GM13976 (cell line): ENCODE data around the gene KDM1B.

Experiments used
- DNase-seq: peaks from one replicate; pipeline ENCODE4 v3.0.0; 2012; ENCODE audit warnings: low spot score
- in situ Hi-C: fragments of 300-500 bp; cut with MboI; formaldehyde crosslinking; loops from one replicate; pipeline ENCODE4 v1.12.0; 2022; ENCODE audit warnings: low sequenced_read_pairs, mixed read lengths, inconsistent platforms; ENCODE audit not compliant: unreplicated experiment
- TF ChIP-seq, protein P1 (sequence below): IDR thresholded peaks from 2 replicates; pipeline ENCODE4 v1.5.1; 2012; ENCODE audit warnings: borderline replicate concordance, mild to moderate bottlenecking; ENCODE audit not compliant: insufficient read depth; ENCODE audit errors: extremely low read depth, missing control alignments, control extremely low read depth

KDM1B gene

DNA sequence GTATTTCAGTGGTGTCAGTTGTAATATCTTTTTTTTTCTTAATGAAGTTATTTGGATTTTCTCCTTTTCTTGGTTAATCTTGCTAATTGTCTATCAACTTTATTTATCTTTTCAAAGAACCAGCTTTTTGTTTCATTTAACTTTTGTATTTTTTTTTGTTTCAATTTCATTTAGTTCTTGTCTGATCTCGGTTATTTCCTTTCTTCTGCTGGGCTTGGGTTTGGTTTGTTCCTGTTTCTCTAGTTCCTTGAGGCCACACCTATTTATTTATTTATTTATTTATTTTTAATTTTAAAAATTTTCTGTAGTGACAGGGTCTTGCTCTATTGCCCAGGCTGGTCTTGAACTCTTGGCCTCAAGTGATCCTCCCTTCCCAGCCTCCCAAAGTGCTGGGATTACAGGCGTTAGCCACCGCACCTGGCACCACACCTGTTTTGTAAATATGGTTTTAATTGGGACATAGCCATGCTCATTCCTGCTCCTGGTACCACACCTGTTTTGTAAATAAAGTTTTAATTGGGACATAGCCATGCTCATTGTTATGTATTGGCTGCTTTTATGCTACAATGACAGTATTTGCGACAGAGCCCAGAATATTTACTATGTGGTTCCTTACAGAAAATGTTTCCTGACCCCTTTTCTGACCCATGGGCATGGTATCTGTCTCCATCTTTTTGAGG lies 22.2 kb downstream of the KDM1B start:
- TF ChIP-seq, protein P1, sequence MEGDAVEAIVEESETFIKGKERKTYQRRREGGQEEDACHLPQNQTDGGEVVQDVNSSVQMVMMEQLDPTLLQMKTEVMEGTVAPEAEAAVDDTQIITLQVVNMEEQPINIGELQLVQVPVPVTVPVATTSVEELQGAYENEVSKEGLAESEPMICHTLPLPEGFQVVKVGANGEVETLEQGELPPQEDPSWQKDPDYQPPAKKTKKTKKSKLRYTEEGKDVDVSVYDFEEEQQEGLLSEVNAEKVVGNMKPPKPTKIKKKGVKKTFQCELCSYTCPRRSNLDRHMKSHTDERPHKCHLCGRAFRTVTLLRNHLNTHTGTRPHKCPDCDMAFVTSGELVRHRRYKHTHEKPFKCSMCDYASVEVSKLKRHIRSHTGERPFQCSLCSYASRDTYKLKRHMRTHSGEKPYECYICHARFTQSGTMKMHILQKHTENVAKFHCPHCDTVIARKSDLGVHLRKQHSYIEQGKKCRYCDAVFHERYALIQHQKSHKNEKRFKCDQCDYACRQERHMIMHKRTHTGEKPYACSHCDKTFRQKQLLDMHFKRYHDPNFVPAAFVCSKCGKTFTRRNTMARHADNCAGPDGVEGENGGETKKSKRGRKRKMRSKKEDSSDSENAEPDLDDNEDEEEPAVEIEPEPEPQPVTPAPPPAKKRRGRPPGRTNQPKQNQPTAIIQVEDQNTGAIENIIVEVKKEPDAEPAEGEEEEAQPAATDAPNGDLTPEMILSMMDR, result no peak
- no peak for DNase-seq
- in situ Hi-C loops, result no loop called here

DNA sequence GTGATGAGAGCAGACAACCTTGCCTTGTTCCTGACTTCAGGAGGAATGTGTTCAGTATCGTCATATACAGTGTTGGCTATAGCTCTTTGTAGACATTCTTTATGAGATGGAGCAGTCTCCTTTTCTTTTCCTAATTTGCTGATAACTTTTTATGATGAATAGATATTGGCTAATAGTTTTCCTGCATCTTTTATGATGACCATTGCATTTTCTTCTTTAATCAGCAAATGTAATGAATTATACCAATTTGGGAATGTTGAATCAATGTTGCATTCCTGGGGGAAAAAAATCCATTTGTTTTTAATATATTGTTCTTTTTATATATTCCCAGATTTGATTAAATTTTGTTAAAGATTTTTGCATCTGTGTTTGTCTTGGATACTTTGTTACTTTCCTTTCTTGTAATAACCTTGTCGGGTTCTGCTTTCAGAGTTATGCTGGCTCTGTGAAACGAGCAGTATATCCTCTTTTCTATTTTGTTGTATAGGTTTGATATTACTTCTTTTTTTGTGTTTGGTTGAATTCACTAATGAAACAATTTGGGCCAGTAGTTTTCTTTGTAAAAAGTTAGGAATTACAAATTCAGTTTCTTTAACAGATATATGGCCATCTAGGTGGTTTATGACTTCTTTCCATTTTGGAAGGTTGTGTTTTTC lies 23.9 kb downstream of the KDM1B start:
- DNase-seq, result no peak
- TF ChIP-seq, protein P1, result no peak
- in situ Hi-C loops, result no loop called here

DNA sequence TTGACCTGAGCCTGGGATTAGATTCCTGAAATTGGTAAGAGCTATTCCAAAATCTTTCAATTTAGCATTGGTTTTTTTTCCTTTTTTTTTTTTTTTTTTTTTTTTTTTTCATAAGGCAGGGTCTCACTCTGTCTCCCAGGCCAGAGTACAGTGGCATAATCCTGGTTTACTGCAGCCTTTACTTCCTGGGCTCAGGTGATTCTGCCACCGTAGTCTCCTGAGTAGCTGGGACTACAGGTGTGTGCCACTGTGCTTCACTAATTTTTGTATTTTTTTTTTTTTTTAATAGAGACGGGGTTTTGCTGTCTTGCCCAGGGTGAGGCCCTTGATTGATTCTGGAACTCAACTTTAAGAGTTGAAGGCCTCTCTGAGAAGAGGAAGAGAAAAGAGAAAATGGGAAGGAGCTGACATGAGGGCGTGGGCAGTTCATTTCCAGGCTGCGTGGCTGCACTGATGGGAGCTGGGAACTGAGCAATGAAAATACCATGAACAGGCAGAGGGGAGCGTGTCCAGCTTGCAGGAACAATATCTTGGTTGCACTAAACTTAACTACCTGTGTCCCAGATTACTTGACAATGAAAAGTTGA lies 24.6 kb downstream of the KDM1B start:
- in situ Hi-C loops, result no loop called here
- TF ChIP-seq, protein P1, result no peak
- DNase-seq, result no peak

DNA sequence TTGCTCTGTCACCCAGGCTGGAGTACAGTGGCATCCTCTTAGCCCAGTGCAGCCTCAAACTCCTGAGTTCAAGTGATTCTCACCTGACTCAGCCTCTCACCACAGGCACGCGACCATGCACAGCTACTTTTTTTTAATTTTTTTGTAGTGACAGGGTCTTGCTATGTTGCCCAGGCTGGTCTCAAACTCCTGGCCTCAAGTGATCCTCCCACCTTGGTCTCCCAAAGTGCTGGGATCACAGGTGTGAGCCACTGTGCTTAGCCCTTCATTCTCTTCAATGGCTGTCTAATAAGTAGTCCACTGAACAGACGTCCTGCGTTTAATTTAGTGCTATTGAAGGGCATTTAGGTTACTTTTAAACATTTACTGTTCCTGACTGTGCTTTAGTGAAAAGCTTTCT lies 27.3 kb downstream of the KDM1B start:
- in situ Hi-C loops, result no loop called here
- DNase-seq, result no peak
- TF ChIP-seq, protein P1, result no peak

DNA sequence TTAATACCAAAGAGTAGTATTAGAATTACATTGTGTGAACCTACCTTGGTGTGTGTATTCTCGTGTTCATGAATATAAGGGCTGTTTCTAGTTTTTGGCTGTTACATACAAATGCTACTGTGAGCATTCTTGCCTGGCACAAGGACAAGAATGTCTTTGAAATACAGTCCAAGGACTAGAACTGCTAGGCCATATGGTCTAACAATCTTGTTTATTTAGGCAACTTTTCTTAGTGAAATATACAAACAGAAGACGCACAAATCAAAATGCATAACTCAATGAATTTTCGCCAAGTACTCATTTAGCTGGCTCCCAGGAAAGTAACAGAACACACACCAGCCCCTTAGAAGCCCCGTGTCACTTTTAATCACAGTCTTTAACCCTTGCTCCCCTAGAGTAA lies 28.5 kb downstream of the KDM1B start:
- no peak for DNase-seq
- in situ Hi-C loops, result no loop called here
- TF ChIP-seq, protein P1, result no peak

DNA sequence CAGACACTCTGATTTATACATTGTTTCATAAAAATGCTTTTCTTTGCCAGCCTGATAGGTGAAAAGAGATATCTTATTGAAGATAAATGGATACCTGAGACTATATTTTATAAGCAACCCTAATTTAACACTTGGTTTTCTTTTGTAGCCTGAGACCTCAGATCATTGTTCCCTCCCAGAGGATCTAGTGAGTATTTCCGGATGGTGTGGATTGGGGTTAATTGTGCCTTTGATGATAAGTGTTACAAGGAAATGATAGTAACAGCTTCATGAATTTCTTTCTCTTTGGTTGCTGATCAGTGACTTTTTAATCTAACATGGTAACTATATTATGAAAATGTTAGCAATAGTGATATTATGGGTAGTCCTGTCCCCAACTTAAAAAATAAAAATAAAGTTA lies 30.4 kb downstream of the KDM1B start:
- in situ Hi-C loops, result no loop called here
- TF ChIP-seq, protein P1, result no peak
- no peak for DNase-seq
